Panc1 (cell line): ENCODE measurements around the gene SCRN2.

Experiments
- CTCF ChIP-seq: fragments of 450-650 bp; IDR thresholded peaks from 2 replicates; pipeline ENCODE4 v1.5.1; 2017; ENCODE audit warnings: mild to moderate bottlenecking
- POLR2AphosphoS5 ChIP-seq: IDR thresholded peaks from 2 replicates; pipeline ENCODE4 v1.6.1; 2012; ENCODE audit warnings: mild to moderate bottlenecking, low read depth, low read length, moderate library complexity
- TCF7L2 ChIP-seq: IDR thresholded peaks from 2 replicates; pipeline ENCODE4 v1.6.1; 2011; ENCODE audit warnings: mild to moderate bottlenecking, low read depth, low read length, inconsistent platforms
- TF ChIP-seq, protein P1 (sequence below), 2 experiments: IDR thresholded peaks; 2 replicates each; pipeline ENCODE4 v1.6.1; 2011 to 2012; ENCODE audit warnings: low read depth in 2 of 2, control low read depth in 1 of 2, low read length in 1 of 2, mild to moderate bottlenecking in 1 of 2, moderate library complexity in 1 of 2; ENCODE audit not compliant: insufficient read depth in 1 of 2

DNA sequence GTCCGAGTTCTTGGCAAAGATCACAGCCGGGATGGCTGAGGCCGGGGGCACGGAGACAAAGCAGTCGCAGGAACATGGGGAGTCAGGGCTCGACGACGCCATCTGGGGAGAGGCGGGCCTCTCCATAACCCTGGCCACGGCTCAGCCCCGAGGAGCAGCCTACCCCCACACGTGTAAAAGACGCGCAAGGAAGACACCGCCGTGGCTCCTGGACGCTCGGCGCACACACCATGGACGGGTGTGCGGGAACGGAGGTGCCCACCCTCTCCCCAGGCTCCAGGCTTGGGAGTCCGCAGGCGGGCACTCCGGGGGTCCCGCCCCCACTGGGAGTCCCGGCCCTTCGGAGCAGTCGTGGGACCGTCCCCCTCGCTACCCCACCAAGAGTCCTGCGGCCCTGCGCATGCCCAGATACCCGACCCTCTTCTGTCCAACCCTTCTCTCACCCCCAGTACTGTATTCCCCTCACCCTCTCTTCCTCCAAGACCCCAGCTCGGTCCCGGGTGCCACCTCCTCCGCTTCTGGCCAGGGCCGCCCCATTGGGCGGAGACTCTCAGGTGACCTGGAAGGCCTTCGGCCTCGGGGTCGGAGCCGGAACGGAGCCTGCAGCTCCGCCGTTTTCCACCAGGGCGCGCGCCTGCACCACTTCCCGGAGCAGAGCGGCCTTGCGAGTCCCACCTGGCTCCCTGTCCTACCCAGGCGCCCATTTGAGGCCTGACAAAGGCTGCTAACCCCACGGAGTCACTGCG is at the start of gene SCRN2:
- TF ChIP-seq CTCF: peak; percentile 99
- no peak; the same call in 1 of the 2 replicates for TF ChIP-seq POLR2AphosphoS5
- TF ChIP-seq, protein P1, sequence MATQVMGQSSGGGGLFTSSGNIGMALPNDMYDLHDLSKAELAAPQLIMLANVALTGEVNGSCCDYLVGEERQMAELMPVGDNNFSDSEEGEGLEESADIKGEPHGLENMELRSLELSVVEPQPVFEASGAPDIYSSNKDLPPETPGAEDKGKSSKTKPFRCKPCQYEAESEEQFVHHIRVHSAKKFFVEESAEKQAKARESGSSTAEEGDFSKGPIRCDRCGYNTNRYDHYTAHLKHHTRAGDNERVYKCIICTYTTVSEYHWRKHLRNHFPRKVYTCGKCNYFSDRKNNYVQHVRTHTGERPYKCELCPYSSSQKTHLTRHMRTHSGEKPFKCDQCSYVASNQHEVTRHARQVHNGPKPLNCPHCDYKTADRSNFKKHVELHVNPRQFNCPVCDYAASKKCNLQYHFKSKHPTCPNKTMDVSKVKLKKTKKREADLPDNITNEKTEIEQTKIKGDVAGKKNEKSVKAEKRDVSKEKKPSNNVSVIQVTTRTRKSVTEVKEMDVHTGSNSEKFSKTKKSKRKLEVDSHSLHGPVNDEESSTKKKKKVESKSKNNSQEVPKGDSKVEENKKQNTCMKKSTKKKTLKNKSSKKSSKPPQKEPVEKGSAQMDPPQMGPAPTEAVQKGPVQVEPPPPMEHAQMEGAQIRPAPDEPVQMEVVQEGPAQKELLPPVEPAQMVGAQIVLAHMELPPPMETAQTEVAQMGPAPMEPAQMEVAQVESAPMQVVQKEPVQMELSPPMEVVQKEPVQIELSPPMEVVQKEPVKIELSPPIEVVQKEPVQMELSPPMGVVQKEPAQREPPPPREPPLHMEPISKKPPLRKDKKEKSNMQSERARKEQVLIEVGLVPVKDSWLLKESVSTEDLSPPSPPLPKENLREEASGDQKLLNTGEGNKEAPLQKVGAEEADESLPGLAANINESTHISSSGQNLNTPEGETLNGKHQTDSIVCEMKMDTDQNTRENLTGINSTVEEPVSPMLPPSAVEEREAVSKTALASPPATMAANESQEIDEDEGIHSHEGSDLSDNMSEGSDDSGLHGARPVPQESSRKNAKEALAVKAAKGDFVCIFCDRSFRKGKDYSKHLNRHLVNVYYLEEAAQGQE (IDR thresholded peaks at IDR 0.05; ENCODE audit: insufficient read depth in 1 of 2, low read depth in 2 of 2, low read length in 1 of 2): peak in 1 of 2 experiments; percentile 56; a peak in 1 of 4 replicates
- TF ChIP-seq TCF7L2: no peak
